Esophagus squamous epithelium (tissue), 5 donors: Measurements from ENCODE around the gene CDKN2D. TPM values are rescaled to one million over a fixed set of nuclear protein-coding genes. Genes with fewer than 3 reads are reported as not detected.
A peak's percentile ranks its signal among the peaks of the same experiment; 100 is the strongest.

ENCODE experiments used
- DNase-seq: peaks from one replicate; lab custom pipeline; 2025; lab: John Stamatoyannopoulos, UW
- H3K27ac ChIP-seq, 4 donors: fragments of 200-600 bp; sonication (generic); one replicate each; pipeline ENCODE4 v1.5.1; 2016 to 2019; ENCODE audit warnings: mild to moderate bottlenecking in 1 of 4
- H3K27me3 ChIP-seq, 4 donors: fragments of 200-600 bp; sonication (generic); 1 replicate in 3 of 4; 2 replicates in 1 of 4; pipeline versions ENCODE4 v1.5.1 to v1.6.0; 2017 to 2021; ENCODE audit warnings: antibody characterized with exemption in 1 of 4
- H3K36me3 ChIP-seq, 3 donors: fragments of 200-600 bp; sonication (generic); one replicate each; pipeline ENCODE4 v1.5.1; 2016 to 2019
- H3K4me1 ChIP-seq, 3 donors: fragments of 200-600 bp; sonication (generic); one replicate each; pipeline ENCODE4 v1.5.1; 2017 to 2019
- H3K4me3 ChIP-seq, 4 donors: fragments of 200-600 bp; sonication (generic); 1 replicate in 3 of 4; 2 replicates in 1 of 4; pipeline ENCODE4 v1.5.1; 2016 to 2019; ENCODE audit warnings: mild to moderate bottlenecking in 2 of 4, moderate library complexity in 1 of 4
- H3K9me3 ChIP-seq, 3 donors: fragments of 200-600 bp; sonication (generic); one replicate each; pipeline ENCODE4 v1.5.1; 2016 to 2019
- POLR2A ChIP-seq, 4 donors: fragments of 450-650 bp; IDR thresholded peaks; one replicate each; pipeline ENCODE4 v1.6.1; 2017; ENCODE audit warnings: antibody characterized with exemption in 4 of 4, mild to moderate bottlenecking in 4 of 4, moderate library complexity in 3 of 4
- WGBS, 2 donors: methylation state at CpG; one replicate each; pipeline ENCODE4 v1.1.5; 2018; 5-methylcytosine and 5-hydroxymethylcytosine counted together
- intact Hi-C: fragments of 100-400 bp; cut with DNase I; formaldehyde crosslinking; loops from one replicate; pipeline ENCODE4 v1.15.0; 2022
- total RNA-seq, 4 donors: library from RNA; depleted of rRNA; stranded (reverse); fragments of >200 nt; gene quantifications; one replicate each; pipeline ENCODE4 v1.1.0, GENCODE V29; 2016
- TF ChIP-seq, protein P1 (sequence below), 6 experiments: fragments of 450-650 bp in 4 of 6; fragments of 200-600 bp in 2 of 6; sonication (generic) in 2 of 6; IDR thresholded peaks; one replicate each; pipeline ENCODE4 v1.5.1; 2016 to 2019; ENCODE audit warnings: antibody characterized with exemption in 6 of 6, mild to moderate bottlenecking in 4 of 6, moderate library complexity in 4 of 6
- donor health status: DM: yes; HTN: yes; CAD: no.

The CDKN2D gene
- total RNA-seq, 4 donors from 2014 or later: 5.1 to 14.4 (median 6.2) TPM

DNA sequence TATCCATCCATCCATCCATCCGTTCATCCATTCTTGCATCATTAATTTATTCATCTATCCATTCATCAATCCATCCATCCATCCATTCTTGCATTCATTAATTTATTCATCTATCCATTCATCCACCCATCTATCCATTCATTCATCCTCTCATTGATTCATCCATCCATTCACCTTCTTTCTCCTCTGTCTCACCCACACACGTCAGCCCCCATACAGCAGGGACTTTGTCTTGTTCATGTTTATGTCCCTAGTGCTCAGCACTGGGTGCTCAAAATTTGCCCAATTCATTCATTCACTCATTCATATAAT lies 19.0 kb upstream of the CDKN2D start:
- Histone ChIP-seq H3K36me3 (peaks cover 0 to 12% (median 0%) of the 10 kb centered on the region in 3 donors), H3K27me3 (peaks cover 0 to 31% (median 0%) of the 10 kb centered on the region in 4 donors), H3K4me1 (peaks cover 0 to 18% (median 0%) of the 10 kb centered on the region in 3 donors), H3K27ac (no peak overlapping the region), H3K9me3 (no peaks in the 10 kb centered on the region), H3K4me3 (no peak overlapping the region)
- intact Hi-C loops: no loop called here
- no peak for DNase-seq
- WGBS, 2 donors: 85 to 92% methylated on average over 2 of the region's 2 CpGs
- TF ChIP-seq, protein P1, sequence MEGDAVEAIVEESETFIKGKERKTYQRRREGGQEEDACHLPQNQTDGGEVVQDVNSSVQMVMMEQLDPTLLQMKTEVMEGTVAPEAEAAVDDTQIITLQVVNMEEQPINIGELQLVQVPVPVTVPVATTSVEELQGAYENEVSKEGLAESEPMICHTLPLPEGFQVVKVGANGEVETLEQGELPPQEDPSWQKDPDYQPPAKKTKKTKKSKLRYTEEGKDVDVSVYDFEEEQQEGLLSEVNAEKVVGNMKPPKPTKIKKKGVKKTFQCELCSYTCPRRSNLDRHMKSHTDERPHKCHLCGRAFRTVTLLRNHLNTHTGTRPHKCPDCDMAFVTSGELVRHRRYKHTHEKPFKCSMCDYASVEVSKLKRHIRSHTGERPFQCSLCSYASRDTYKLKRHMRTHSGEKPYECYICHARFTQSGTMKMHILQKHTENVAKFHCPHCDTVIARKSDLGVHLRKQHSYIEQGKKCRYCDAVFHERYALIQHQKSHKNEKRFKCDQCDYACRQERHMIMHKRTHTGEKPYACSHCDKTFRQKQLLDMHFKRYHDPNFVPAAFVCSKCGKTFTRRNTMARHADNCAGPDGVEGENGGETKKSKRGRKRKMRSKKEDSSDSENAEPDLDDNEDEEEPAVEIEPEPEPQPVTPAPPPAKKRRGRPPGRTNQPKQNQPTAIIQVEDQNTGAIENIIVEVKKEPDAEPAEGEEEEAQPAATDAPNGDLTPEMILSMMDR (IDR thresholded peaks at IDR 0.05): no peak
- TF ChIP-seq POLR2A (IDR thresholded peaks at IDR 0.05): no peak

DNA sequence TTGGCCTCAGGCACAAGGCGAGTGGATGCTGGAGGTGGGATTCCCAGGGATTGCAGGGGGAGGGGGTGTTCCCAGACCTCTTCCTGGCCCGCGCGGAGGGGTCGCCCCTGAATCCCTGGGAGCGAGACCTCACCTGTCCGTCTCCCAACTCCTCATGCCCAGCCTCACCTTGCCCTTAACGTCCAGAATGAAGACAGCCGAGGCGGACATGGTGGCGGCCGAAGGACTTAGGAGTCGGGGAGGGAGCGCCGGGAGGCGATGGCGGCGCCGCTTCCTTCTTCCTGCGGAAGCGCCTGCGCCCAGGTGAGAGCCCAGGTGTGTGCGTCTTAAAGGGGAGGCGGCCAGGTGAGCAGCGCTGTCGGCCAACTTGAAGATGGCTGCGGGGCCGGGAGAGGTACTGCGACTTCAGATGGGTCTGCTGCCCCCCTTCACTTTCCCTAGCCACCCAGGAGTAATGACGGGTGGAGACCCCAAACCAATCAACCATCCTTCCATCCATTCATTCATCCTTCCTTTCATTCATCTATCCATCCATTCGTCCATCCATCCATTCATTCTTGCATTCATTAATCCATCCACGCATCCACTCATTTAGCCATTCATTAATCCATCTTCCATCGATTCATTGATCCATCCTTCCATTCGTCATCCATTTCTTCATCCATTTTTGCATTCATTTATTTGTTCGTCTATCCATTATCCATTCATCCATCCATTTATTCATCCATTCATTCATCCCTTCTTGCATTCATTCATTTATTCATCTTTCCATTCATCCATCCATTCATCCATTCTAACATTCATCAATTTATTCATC lies 18.5 kb upstream of the CDKN2D start, which contains the start of gene AP1M2:
TSS of gene AP1M2 (minus strand) at position 291 of the 817 bp plus-strand sequence. CDS start at position 210, 81 bp downstream.
- Histone ChIP-seq H3K36me3 (peaks cover 0 to 18% (median 0%) of the 10 kb centered on the region in 3 donors), H3K4me1 (peaks cover 0 to 18% (median 0%) of the 10 kb centered on the region in 3 donors), H3K27me3 (peaks cover 0 to 31% (median 0%) of the 10 kb centered on the region in 4 donors), H3K27ac (peak within 1 kb of the TSS; percentile 32 to 87 (median 82)), H3K4me3 (peak within 1 kb of the TSS; percentile 60 to 72 (median 70)), H3K9me3 (no peaks in the 10 kb centered on the region)
- TF ChIP-seq, protein P1 (IDR thresholded peaks at IDR 0.05): no peak
- no peak for TF ChIP-seq POLR2A (IDR thresholded peaks at IDR 0.05)
- DNase-seq: no peak
- WGBS, 2 donors: 33 to 36% methylated on average over 11 to 19 of the region's 35 CpGs
- intact Hi-C loops: no loop called here

DNA sequence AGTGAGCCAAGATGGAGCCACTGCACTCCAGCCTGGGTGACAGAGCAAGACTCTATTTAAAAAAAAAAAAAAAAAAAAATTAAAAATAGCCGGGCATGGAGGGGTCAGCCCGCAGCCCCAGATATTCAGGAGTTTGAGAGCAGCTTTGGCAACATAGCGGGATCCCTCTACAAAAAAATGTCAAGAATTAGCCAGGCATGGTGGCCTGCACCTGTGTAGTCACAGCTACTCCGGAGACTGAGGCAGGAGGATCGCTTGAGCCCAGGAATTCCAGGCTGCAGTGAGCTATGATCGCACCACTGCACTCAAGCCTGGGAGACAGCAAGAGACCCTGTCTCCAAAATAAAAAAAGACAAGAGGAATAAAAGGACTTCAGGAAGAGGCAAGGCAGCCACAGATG lies 17.6 kb upstream of the CDKN2D start:
- intact Hi-C loops: no loop called here
- H3K27ac ChIP-seq: peak overlapping the region in 3 of 4 donors; percentile 82 to 87 (median 83)
- TF ChIP-seq, protein P1 (IDR thresholded peaks at IDR 0.05): no peak
- TF ChIP-seq POLR2A (IDR thresholded peaks at IDR 0.05): no peak
- H3K36me3 ChIP-seq: peaks cover 0 to 26% (median 0%) of the 10 kb centered on the region in 3 donors
- peaks cover 0 to 31% (median 0%) of the 10 kb centered on the region in 4 donors for H3K27me3 ChIP-seq
- no peak for DNase-seq
- peaks cover 0 to 19% (median 0%) of the 10 kb centered on the region in 3 donors for H3K4me1 ChIP-seq
- 46 to 47% methylated on average over 6 of the region's 6 CpGs for WGBS, 2 donors
- peak overlapping the region; percentile 60 to 72 (median 70) for H3K4me3 ChIP-seq
- no peaks in the 10 kb centered on the region for H3K9me3 ChIP-seq

DNA sequence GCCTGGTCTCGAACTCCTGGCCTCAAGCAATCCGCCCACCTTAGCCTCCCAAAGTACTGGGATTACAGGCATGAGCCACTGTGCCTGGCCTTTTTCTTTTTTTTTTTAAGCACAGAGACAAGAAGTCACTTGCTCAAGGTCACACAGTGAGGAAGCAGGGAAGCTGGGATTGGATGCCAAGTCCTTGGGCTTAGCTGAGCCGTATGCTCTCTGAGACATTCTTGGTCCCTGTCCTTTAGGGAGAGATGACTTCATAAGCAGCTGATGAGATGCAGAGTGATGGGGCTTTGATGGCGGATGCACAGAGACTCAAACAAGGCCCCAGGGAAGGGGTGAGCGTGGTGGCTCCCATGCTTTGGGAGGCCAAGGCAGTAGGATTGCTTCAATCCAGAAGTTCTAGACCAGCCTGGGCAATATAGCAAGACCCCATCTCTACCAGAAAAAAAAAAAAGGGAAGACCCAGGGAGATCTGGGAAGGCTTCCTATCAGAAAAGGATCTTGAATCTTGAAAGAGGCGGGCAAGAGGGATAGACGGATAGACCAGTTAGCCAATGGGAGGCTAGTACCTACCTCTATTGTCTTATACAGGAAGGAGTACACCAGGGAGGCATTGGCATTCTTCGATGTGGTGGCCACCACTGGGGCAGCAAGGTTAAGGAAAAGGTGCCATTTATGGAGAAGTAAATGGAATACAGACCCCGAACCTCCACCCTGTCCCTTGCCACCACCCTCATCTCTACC lies 14.4 kb upstream of the CDKN2D start:
- Histone ChIP-seq H3K4me1 (peaks cover 0 to 27% (median 0%) of the 10 kb centered on the region in 3 donors), H3K9me3 (no peaks in the 10 kb centered on the region), H3K27me3 (peaks cover 0 to 18% (median 0%) of the 10 kb centered on the region in 4 donors), H3K27ac (no peak overlapping the region), H3K4me3 (no peak overlapping the region), H3K36me3 (peaks cover 0 to 56% (median 5%) of the 10 kb centered on the region in 3 donors)
- intact Hi-C loops: no loop called here
- TF ChIP-seq, protein P1 (IDR thresholded peaks at IDR 0.05): no peak
- TF ChIP-seq POLR2A (IDR thresholded peaks at IDR 0.05): no peak
- DNase-seq: no peak
- WGBS, 2 donors: 89 to 92% methylated on average over 7 to 9 of the region's 9 CpGs
